Fibroblast of pulmonary artery (primary cell): ENCODE results near the gene BIRC6.
"Not testable (repeated sequence)": the region's sequence is repeated elsewhere in the genome, so short reads cannot be mapped to it uniquely, and the experiment has no call there.

Source experiments
- DNase-seq: peaks from one replicate; pipeline ENCODE4 v3.0.0-alpha.2; 2010; ENCODE audit warnings: low read depth
- H3K4me3 ChIP-seq: replicated peaks from 2 replicates; pipeline ENCODE4 v1.5.1; 2011; ENCODE audit warnings: low read depth, mild to moderate bottlenecking, control low read depth, low read length, moderate library complexity
- CTCF ChIP-seq: IDR thresholded peaks from 2 replicates; pipeline ENCODE4 v1.5.1; 2011; ENCODE audit warnings: mild to moderate bottlenecking, control low read depth, low read length, inconsistent platforms; ENCODE audit errors: missing control alignments

Gene BIRC6

GRCh38 chr2:32355976-32356680 is 695 bp upstream of the BIRC6 start:
- peak overlapping the region; percentile 95 for H3K4me3 ChIP-seq
- DNase-seq = no peak
- TF ChIP-seq CTCF = no peak

- no peak for TF ChIP-seq CTCF
- H3K4me3 ChIP-seq = peak overlapping the region; percentile 95
- DNase-seq = peak; percentile 43
These were observed 691 bp downstream of the BIRC6 start for GRCh38 chr2:32357318-32358110.

GRCh38 chr2:32358111-32358482 is 1.3 kb downstream of the BIRC6 start:
- H3K4me3 ChIP-seq = peak overlapping the region; percentile 95
- TF ChIP-seq CTCF = no peak
- peak; percentile 34 for DNase-seq

- TF ChIP-seq CTCF = no peak
- H3K4me3 ChIP-seq = no peak overlapping the region
- DNase-seq = peak; percentile 31
These were observed 3.6 kb downstream of the BIRC6 start for GRCh38 chr2:32360416-32360815.

GRCh38 chr2:32362997-32363396 is 6.2 kb downstream of the BIRC6 start:
- H3K4me3 ChIP-seq, DNase-seq: not testable (repeated sequence)

- no peak for DNase-seq
- H3K4me3 ChIP-seq = no peak overlapping the region
- no peak for TF ChIP-seq CTCF
These were observed 6.8 kb downstream of the BIRC6 start for GRCh38 chr2:32363597-32363996.

GRCh38 chr2:32364290-32364689 is 7.5 kb downstream of the BIRC6 start:
- H3K4me3 ChIP-seq, DNase-seq: not testable (repeated sequence)

- not testable (repeated sequence) for DNase-seq, H3K4me3 ChIP-seq
These were observed 8.9 kb downstream of the BIRC6 start for GRCh38 chr2:32365679-32366078.
